ENCODE data around the gene TMEM63B.
"Not testable (repeated sequence)": the region's sequence is repeated elsewhere in the genome, so short reads cannot be mapped to it uniquely, and the experiment has no call there.

The TMEM63B gene

GRCh38 chr6:44196351-44196750 lies 69.0 kb downstream of the TMEM63B start:
- DNase-seq = not testable (repeated sequence)

GRCh38 chr6:44198684-44199083 lies 71.3 kb downstream of the TMEM63B start:
- no peak for DNase-seq

GRCh38 chr6:44199883-44200282 lies 72.5 kb downstream of the TMEM63B start:
- no peak for DNase-seq

GRCh38 chr6:44201200-44201599 lies 73.8 kb downstream of the TMEM63B start:
- no peak for DNase-seq

- DNase-seq = no peak
Measured at GRCh38 chr6:44201638-44202303, 74.4 kb downstream of the TMEM63B start.

GRCh38 chr6:44202332-44202971 lies 75.1 kb downstream of the TMEM63B start:
- no peak for DNase-seq

- DNase-seq = no peak
Measured at GRCh38 chr6:44202972-44203750, 75.8 kb downstream of the TMEM63B start.

- no peak for DNase-seq
Measured at GRCh38 chr6:44203955-44204354, 76.6 kb downstream of the TMEM63B start.

Measured in suppressor macrophage treated with lipopolysaccharide for 4 hours (primary cell).